GM12873 (cell line): Measurements from ENCODE around the gene KNSTRN.

Experiments
- CTCF ChIP-seq: IDR thresholded peaks from 2 replicates; pipeline ENCODE4 v1.5.1; 2012; ENCODE audit warnings: low read depth, mild to moderate bottlenecking, moderate library complexity, low read length, control low read depth; ENCODE audit not compliant: insufficient read depth; ENCODE audit errors: missing control alignments

KNSTRN gene

GRCh38 chr15:40354408-40355171 is 27.9 kb upstream of the KNSTRN start:
- TF ChIP-seq CTCF: peak; percentile 40

GRCh38 chr15:40355976-40356585 is 26.4 kb upstream of the KNSTRN start:
- TF ChIP-seq CTCF: no peak

- TF ChIP-seq CTCF: no peak
Observed at GRCh38 chr15:40357246-40357645, 25.3 kb upstream of the KNSTRN start.

GRCh38 chr15:40357723-40358470 is 24.6 kb upstream of the KNSTRN start, which contains the start of gene DISP2:
Gene DISP2, plus strand, starts transcription at chr15:40358219. Its CDS starts 103 bp downstream, at chr15:40358322.
- no peak for TF ChIP-seq CTCF

- TF ChIP-seq CTCF: peak; percentile 11
Observed at GRCh38 chr15:40358471-40359353, 23.8 kb upstream of the KNSTRN start.

GRCh38 chr15:40360015-40360414 is 22.5 kb upstream of the KNSTRN start:
- no peak for TF ChIP-seq CTCF
